Thyroid gland (tissue), 4 donors: ENCODE measurements around the gene YRDC. TPM values are rescaled to one million over a fixed set of nuclear protein-coding genes. Genes with fewer than 3 reads are reported as not detected.
"Not testable (repeated sequence)": the region's sequence is repeated elsewhere in the genome, so short reads cannot be mapped to it uniquely, and the experiment has no call there.

Experiments used
- DNase-seq, 2 donors: peaks; one replicate each; pipeline ENCODE4 v3.0.0-alpha.2; 2019
- H3K27ac ChIP-seq, 3 donors: fragments of 200-600 bp; sonication (generic); 1 replicate in 2 of 3; 2 replicates in 1 of 3; pipeline ENCODE4 v1.5.1; 2016 to 2019; ENCODE audit warnings: mild to moderate bottlenecking in 1 of 3, moderate library complexity in 1 of 3
- H3K27me3 ChIP-seq: fragments of 200-600 bp; sonication (generic); one replicate; pipeline ENCODE4 v1.5.1; 2019
- H3K36me3 ChIP-seq, 2 donors: fragments of 200-600 bp; sonication (generic); one replicate each; pipeline ENCODE4 v1.5.1; 2016 to 2019
- H3K4me1 ChIP-seq, 2 donors: fragments of 200-600 bp; sonication (generic); one replicate each; pipeline ENCODE4 v1.5.1; 2017 to 2019
- H3K4me3 ChIP-seq, 3 donors: fragments of 200-600 bp; sonication (generic); replicated peaks in 1 of 3; 1 replicate in 2 of 3; 2 replicates in 1 of 3; pipeline ENCODE4 v1.5.1; 2016; ENCODE audit warnings: mild to moderate bottlenecking in 1 of 3
- H3K9me3 ChIP-seq: fragments of 200-600 bp; sonication (generic); one replicate; pipeline ENCODE4 v1.5.1; 2017
- CTCF ChIP-seq, 6 experiments: fragments of 200-600 bp in 3 of 6; fragments of 450-650 bp in 3 of 6; sonication (generic) in 3 of 6; IDR thresholded peaks; one replicate each; pipeline ENCODE4 v1.5.1; 2016 to 2019; ENCODE audit warnings: antibody characterized with exemption in 6 of 6, mild to moderate bottlenecking in 2 of 6, inconsistent platforms in 1 of 6, moderate library complexity in 1 of 6
- POLR2A ChIP-seq, 2 donors: fragments of 450-650 bp; IDR thresholded peaks; one replicate each; pipeline ENCODE4 v1.6.1; 2017; ENCODE audit warnings: antibody characterized with exemption in 2 of 2, mild to moderate bottlenecking in 2 of 2, moderate library complexity in 1 of 2
- WGBS, 2 donors: methylation state at CpG; one replicate each; pipeline ENCODE4 v1.1.5; 2017; 5-methylcytosine and 5-hydroxymethylcytosine counted together
- intact Hi-C: fragments of 100-400 bp; cut with DNase I; formaldehyde crosslinking; loops from one replicate; pipeline ENCODE4 v1.15.1; 2023
- total RNA-seq, 4 donors: library from RNA; depleted of rRNA; stranded (reverse); fragments of >200 nt; gene quantifications; one replicate each; pipeline ENCODE4 v1.2.3, GENCODE V29; 2016

The YRDC gene
- total RNA-seq, 4 donors from 2014 or later: 7.1 to 15.6 (median 10.9) TPM

- no peaks in the 10 kb centered on the region for H3K9me3 ChIP-seq
- H3K36me3 ChIP-seq: no peaks in the 10 kb centered on the region
- TF ChIP-seq CTCF (IDR thresholded peaks at IDR 0.05) (no peak), POLR2A (IDR thresholded peaks at IDR 0.05) (no peak)
- WGBS, 2 donors: 0% methylated on average over 11 to 16 of the region's 82 CpGs
- peak; percentile 40 to 42 for DNase-seq
- H3K4me3 ChIP-seq: peak within 1 kb of the TSS in 2 of 3 donors; percentile 46 to 53
- H3K27ac ChIP-seq: no peak within 1 kb of the TSS
- intact Hi-C loops: no loop called here
- no peaks in the 10 kb centered on the region for H3K27me3 ChIP-seq
- H3K4me1 ChIP-seq: peaks cover 11 to 18% of the 10 kb centered on the region in 2 donors
Measured at GRCh38 chr1:37793773-37794371, 14.1 kb downstream of the YRDC start, which contains the start of gene MANEAL. Gene MANEAL, plus strand, starts transcription at chr1:37793847. Its CDS starts 336 bp downstream, at chr1:37794183.

GRCh38 chr1:37792943-37793686 is 14.9 kb downstream of the YRDC start:
- no peak for TF ChIP-seq POLR2A (IDR thresholded peaks at IDR 0.05)
- no peak for TF ChIP-seq CTCF (IDR thresholded peaks at IDR 0.05)
- peaks cover 11 to 18% of the 10 kb centered on the region in 2 donors for H3K4me1 ChIP-seq
- no peaks in the 10 kb centered on the region for H3K27me3 ChIP-seq
- 39 to 48% methylated on average over 18 to 22 of the region's 36 CpGs for WGBS, 2 donors
- intact Hi-C loops: no loop called here
- H3K36me3 ChIP-seq: no peaks in the 10 kb centered on the region
- H3K4me3 ChIP-seq: peak overlapping the region in 1 of 3 donors; percentile 46
- H3K9me3 ChIP-seq: no peaks in the 10 kb centered on the region
- DNase-seq: no peak
- no peak overlapping the region for H3K27ac ChIP-seq

- DNase-seq: no peak
- no peaks in the 10 kb centered on the region for H3K36me3 ChIP-seq
- H3K4me3 ChIP-seq: no peak overlapping the region
- intact Hi-C loops: no loop called here
- no peak for TF ChIP-seq POLR2A (IDR thresholded peaks at IDR 0.05)
- TF ChIP-seq CTCF (IDR thresholded peaks at IDR 0.05): no peak
- H3K4me1 ChIP-seq: no peaks in the 10 kb centered on the region
- no peaks in the 10 kb centered on the region for H3K27me3 ChIP-seq
- 79 to 81% methylated on average over 16 to 17 of the region's 17 CpGs for WGBS, 2 donors
- H3K9me3 ChIP-seq: no peaks in the 10 kb centered on the region
- no peak overlapping the region for H3K27ac ChIP-seq
Measured at GRCh38 chr1:37782491-37782890, 25.5 kb downstream of the YRDC start.

- intact Hi-C loops: no loop called here
- DNase-seq: no peak
- Histone ChIP-seq H3K36me3 (no peaks in the 10 kb centered on the region), H3K4me3 (no peak overlapping the region), H3K27me3 (no peaks in the 10 kb centered on the region), H3K27ac (no peak overlapping the region), H3K9me3 (no peaks in the 10 kb centered on the region), H3K4me1 (no peaks in the 10 kb centered on the region)
- no peak for TF ChIP-seq CTCF (IDR thresholded peaks at IDR 0.05)
- no peak for TF ChIP-seq POLR2A (IDR thresholded peaks at IDR 0.05)
- 87 to 88% methylated on average over 3 of the region's 3 CpGs for WGBS, 2 donors
Measured at GRCh38 chr1:37778654-37779053, 29.4 kb downstream of the YRDC start.

GRCh38 chr1:37776946-37777516 is 31.0 kb downstream of the YRDC start:
- H3K9me3 ChIP-seq: no peaks in the 10 kb centered on the region
- intact Hi-C loops: no loop called here

GRCh38 chr1:37771440-37771839 is 36.6 kb downstream of the YRDC start:
- H3K27me3 ChIP-seq, H3K9me3 ChIP-seq, H3K4me3 ChIP-seq, intact Hi-C loops, H3K27ac ChIP-seq, H3K4me1 ChIP-seq, DNase-seq, H3K36me3 ChIP-seq: not testable (repeated sequence)

More at GRCh38 chr1:37776946-37777516, 31.0 kb downstream of the YRDC start:
- TF ChIP-seq CTCF (IDR thresholded peaks at IDR 0.05): no peak
- Histone ChIP-seq H3K4me1 (no peaks in the 10 kb centered on the region), H3K36me3 (no peaks in the 10 kb centered on the region), H3K27me3 (no peaks in the 10 kb centered on the region), H3K27ac (no peak overlapping the region), H3K4me3 (no peak overlapping the region)
- WGBS, 2 donors: 78 to 90% methylated on average over 4 of the region's 4 CpGs
- DNase-seq: no peak
